Measurements from ENCODE around the gene DHRS7B.

DHRS7B gene

GRCh38 chr17:21240369-21241055 lies 113.7 kb downstream of the DHRS7B start:
- DNase-seq (ENCODE audit: low read depth), result no peak

All from stimulated activated CD8-positive, alpha-beta memory T cell treated with anti-CD3 and anti-CD28 coated beads, Interleukin-15, amount 100 ng/mL, for 24 hours (primary cell).